GM18517 (cell line): ENCODE measurements around the gene POLE4.

Experiments used
- ATAC-seq: cut with Tn5 transposase; IDR thresholded peaks from one replicate; pipeline ENCODE4 v1.9.1; 2021; ENCODE audit warnings: mild to moderate bottlenecking, moderate library complexity; ENCODE audit not compliant: unreplicated experiment

The POLE4 gene, protein sequence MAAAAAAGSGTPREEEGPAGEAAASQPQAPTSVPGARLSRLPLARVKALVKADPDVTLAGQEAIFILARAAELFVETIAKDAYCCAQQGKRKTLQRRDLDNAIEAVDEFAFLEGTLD

DNA sequence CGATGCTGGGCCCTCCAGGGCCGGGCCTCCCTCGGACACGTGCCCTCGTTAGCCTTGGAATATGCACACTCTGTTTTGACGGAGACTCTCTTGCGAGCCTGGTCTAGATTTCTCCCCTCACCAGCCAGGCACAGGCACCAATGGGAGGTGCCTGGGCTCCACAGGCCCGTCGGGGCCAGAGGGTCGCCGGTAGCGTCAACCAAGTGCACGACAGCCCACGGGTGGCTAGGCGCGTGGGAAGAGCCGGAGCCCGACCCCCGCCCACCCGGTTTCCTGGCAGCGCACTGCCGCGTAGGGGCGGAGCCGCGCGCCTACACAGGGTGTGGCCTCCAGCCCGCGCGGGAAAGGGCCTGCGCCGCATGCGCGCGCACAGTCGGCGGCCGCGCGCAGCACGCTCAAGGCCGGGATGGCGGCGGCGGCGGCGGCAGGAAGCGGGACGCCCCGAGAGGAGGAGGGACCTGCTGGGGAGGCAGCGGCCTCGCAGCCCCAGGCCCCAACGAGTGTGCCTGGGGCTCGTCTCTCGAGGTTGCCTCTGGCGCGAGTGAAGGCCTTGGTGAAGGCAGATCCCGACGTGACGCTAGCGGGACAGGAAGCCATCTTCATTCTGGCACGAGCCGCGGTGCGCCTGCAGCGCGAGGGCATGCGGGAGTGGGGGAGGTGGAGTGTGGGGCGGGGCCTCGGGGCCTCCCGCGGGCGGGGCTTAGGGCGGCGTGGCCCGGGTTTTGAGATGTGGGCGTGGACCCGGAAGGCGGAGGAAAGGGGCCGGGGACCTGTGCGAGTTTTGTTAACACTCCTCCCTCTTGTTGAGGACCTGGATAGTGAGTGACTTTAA lies at the start of gene POLE4:
Gene POLE4 (plus strand): TSS at position 370 of the 832 bp plus-strand sequence. CDS start 37 bp downstream, at position 407.
- peak; percentile 91 for ATAC-seq

DNA sequence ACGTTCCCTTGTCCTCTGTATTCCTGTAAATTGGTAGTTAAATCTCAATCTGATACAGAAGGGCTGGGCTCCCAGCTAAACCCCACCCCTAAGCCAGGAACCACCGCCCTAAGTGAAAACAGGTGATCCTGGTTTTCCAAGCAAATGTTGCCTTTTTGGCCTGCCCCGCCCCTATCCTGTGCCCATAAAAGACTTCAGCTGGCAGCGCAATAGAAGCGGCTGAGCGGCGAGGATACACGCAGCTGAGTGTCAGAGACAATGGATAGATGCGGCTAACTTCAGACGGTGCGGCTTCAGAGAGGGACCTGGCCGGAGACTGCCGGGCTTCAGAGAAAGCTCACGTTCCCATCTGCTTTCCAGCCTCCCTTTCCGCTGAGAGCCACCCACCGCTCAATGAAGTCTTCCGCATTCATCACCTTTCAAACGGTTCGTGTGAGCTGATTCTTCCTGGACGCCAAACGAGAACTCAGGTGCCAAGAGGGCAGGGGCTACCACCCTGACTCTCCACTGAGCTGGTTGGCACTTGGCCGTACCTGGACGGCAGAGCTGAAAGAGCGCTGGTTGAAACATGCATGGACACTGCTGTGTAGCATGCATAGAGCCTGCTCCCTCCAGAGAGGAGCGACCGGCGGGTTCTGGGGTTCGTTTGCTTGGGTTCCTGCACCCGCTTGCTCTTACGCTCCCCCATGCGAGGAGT lies 49.5 kb upstream of the POLE4 start:
- ATAC-seq, result no peak

DNA sequence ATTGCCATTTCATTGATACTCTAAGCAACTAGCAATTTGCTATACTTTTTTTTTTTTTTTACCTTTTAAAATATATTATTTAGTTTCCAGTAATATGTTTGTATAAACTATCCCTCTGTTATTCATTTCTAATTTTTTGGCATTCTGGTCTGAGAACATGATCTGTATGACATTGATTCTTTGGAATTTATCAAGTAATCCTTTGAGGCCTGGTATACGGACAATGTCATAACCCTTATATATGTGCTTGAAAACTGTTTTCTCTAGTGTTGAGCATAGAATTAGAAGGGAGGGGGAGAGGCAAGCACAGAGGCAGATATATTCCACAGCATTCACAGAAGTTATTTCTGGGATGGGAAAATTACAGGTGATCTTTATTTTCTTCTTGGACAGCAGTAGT lies 48.2 kb upstream of the POLE4 start:
- ATAC-seq, result no peak

DNA sequence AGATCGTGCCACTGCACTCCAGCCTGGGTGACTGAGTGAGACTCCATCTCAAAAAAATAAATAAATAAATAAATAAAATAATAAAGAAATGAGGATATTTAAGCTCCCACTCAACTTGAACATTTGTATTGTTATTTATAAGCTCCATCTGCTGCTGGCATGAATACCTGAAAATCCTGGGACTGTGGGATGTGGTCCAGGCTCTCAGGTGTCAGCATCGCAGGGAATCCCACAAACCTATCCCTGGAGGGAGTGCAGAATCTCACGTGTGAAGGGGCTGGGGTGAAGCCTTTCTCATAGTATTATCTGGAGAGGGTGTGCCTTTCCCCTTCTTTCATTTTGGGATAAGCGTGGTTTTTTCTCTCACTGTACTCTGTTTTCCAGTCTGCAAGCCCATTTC lies 47.4 kb upstream of the POLE4 start:
- ATAC-seq, result no peak

DNA sequence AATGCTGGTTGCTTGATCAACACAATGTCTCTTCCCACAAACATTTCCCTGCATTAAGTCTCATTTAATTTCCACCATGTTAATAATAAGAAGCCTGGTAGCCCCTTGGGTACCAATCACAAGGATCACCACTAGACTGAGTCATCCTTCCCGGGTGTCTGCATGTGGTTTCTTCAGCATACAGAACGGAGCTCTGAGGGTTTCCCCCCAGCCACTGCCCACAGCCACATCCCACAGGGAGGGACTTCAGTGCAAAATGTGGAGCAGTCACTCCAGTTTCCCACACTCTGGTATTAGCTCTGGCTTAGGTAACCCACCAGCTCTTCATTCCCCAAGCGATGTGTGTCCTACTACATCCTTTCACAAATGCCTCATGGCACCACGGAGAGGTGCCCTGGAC lies 42.7 kb upstream of the POLE4 start:
- no peak for ATAC-seq

DNA sequence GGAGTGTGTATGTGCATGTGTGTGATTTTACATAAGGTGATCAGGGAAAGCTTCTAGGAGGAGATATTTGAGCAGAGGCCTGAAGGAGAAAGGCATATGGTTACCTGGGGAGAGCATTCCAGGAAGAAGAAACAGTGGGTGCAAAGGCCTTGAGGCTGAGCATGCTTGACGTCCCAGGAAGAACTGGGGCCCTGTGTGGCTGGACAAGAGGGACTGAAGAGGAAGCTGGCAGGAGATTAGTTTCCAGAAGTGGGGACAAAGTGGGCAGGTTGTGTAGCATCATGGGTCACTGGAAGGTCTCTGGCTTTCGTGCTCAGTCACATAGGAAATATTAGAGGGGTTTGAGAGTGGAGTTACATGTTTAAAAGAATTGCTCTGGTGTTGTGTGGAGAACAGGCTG lies 42.0 kb upstream of the POLE4 start:
- ATAC-seq, result no peak

DNA sequence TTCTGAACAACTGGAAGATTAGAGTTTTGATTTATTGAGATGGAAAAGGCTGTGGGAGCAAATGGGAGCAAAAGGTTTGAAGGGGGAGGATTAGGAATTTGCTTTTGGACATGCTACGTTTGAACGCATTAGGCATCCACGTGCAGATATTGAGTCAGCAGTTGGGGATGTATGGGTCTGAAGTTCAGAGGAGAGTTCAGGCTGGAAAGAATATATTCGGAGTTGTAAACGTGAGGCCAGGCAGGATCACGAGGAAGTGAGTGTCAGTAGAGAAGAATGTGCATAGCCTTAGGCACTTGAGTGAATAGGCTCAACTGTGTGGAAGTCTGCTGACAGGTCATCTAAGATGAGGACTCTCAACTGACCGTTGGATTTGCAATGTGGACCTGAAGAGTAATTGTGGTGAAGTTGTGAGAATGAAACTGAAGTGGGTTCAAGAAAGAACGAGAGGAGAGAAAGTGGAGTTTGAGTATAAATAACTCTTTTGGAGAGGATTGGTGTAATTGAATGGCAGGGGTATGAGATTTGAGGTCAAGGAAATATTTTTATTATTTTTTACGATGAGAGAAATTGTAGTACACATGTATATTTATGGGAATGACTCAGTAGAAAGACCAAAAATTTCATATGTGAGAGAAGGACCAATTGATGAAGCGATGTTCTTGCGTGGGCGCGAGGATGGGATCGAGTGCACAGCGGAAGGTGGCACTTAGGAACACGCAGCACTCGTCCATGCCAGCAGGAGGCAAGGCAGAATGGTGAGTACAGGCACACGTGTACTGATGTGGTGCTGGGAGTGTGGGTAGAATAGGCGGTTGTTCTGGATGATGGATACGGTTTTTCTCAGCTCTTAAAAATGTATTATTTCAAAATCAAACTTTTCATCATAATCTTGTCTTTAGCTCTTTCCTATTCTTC lies 40.5 kb upstream of the POLE4 start:
- no peak for ATAC-seq

DNA sequence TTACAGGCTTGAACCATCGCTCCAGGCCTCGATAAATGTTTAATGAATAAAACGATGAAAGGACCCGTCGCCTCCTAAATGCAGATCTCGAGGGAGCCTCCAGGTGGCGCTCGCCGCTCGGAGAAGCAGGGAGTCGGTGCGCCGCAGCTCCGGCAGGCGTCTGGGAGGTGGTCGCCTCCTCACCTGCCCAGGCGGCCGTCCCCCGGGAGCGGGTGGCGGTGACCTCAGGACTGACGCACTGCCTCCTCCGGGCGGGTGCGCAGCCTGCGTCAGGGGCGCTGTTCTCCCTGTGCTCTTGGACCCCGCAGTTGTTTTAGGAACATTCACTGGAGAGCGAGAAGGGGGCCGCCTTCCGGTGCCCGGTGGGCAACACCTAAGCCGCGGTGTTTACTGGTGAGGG lies 38.6 kb upstream of the POLE4 start:
- ATAC-seq, result peak; percentile 60

DNA sequence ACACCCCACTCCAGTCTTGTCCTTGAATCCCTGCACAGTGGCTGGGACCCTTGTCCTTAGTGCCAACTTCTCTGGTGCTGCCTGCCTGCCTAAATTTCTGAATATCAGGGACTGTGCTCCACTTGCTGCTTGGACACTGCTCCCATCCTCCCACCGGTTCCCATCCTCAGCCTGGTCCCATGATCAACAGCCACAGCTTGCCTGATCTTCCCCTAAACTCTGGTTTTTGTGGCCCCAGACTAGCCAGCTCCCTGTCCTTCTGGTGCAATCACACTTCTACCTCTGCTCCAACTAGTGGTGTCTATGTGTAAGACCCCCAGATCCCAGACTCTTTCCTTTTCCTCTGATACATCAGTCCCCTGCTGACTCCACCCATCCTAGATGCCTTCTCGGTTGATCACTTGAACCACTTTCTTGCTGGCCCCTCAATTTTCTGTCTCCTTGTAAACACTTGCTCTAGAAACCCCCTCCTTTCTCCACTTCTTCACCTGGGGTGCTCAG lies 37.2 kb upstream of the POLE4 start:
- no peak for ATAC-seq

DNA sequence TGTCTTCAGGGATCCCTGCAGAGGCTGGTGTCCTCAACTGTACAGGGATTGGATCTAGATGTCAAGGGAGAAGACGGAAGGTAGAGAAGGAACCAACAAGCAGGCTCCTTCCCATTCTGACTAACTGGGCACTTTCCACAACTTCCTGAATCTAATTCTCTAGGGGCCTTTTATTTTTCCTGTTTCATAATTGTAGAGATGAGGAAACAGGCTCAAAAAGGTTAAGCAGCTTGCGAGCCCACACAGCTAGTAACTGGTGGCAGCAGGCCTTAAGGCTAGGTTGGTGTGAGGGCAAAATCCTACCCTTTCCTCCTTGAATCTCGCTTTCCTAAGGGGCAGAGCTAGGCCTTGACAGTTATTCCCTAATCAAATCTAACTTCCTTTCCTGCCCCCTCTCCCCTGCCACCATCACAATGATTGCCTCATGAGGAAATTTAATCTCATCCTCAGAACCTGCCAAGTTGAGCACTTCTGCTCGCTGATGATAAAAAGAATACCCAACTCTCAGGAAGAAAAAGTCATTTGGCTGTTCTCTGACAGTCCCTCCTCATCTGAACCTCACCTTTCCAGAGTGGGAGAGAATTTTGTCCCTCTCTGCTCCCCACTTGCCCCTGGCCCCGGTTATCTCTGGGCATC lies 35.7 kb upstream of the POLE4 start:
- ATAC-seq, result no peak

DNA sequence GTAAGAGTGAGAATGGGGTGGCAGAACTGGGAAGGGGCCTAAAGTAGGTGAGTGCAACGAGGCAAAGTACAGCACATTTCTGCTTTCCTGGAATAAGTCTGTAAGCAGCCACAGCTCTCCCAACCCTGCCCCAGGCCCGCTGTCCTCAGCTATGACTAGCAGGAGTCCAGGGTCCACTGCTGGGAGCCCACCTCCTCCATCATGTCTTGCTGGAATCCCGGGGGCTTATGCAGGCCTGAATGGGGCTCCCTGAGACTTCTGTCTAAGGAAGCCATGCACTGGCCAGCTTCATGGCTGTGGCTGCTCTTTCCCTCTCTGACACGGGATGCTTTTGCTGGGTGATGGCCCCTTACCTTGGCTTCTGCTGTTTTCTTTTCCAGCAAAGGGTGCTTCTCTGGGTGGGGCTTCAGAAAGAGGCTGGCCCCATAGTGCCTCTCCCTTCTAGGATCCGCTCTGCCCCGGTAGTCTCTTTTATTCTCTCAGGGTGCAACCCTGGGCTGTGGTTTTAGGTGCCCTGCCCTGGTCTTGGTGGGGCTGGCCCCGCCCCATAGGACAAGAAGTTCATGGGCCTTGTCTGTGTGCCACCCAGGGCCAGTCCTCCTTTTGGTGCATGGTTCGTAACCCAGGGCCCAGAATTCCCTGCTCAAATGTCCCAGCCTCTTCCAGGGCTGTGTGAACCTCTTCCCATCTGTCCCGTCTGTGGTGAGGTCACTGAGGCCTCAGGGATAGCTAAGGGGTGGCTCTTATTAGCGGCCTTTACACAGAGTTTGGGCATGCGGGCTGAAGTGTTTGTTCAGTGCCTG lies 33.8 kb upstream of the POLE4 start:
- no peak for ATAC-seq

DNA sequence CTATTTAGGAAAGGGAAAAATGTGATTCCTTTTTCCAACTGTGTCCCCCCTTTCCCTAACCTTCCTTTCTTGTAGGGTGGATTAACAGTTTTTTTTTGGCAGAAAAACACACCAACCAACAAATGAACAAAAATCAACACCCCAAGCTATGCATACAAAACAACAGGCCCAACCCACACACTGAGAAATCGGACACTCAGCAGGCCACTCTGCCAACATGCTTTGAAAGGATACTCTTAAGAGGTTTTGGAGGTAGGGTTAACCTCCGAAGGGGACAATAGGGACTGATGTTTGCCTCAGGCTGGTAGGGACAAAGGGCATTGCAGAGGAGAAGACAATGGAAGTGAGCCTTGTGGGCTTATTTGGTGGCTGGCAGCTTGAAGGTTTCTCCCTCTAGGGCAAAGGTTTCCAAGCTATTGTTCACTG lies 33.1 kb upstream of the POLE4 start:
- ATAC-seq, result no peak

DNA sequence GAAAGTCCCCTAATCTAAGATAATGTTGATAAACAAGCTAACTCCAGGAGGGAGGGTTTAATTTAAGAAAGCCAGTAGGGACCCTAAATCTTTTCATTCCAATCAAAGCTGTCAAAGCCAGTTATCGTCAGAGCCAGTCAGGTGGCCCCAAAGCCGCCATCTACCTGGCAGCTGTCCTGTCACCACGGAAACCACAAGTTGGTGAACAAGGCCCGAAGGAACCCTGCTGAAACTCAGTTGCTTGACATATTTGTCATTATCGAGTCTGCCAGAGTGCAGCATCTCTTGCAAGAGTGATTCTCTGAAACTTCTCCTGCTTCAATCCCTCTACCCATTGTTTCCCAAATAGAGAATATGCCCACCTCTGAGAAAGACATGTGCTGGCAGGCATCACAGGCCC lies 30.8 kb upstream of the POLE4 start:
- no peak for ATAC-seq

DNA sequence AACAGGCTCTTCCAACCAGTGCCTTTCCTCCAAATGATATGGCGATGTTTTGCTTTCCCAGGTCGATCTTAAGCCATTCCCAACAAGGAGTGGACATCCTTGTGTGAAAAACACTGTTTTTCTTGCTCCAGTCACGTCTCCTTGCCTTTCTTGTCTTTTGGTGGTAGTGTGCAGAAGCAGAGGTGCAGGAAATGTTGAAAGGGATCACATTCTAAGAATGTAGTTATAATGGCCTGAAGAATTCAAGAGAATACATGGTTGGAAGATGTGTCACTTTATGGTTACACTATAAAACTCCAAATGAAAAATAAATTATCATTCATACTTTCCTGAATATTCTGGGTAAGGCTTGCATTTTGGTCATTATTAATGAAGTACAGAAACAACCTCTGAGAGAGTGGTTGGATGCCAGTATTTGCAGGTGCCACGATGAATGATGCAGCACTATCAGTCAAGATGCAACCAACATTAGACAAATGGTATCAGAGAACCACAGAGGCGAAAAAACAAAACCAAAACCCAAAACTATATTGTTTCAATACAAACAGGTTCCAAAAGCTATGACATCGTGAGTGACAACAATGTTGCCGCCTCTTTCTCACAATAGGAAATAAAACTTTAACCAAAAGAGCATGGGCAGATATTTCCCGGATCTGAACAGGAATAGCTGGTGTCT lies 27.5 kb upstream of the POLE4 start:
- no peak for ATAC-seq

DNA sequence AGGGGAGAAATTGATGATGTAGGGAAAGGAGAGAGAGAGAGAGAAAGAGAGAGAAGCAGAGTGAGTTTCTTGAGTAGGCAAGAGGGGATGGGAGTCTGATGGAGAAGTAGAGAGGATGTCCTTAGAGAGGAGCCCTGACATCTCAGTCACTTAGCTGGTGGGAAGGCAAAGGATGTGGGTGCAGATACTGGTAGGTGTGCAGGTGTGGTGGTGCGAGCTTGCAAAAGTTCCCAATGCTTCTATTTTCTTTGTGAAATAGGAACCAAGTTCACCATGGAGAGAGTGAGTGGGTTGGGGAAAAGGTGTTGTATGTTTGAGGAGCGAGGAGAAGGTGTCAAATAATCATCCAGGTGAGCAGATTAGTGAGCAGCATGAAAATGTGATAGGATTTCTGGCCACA lies 26.5 kb upstream of the POLE4 start:
- ATAC-seq, result no peak

DNA sequence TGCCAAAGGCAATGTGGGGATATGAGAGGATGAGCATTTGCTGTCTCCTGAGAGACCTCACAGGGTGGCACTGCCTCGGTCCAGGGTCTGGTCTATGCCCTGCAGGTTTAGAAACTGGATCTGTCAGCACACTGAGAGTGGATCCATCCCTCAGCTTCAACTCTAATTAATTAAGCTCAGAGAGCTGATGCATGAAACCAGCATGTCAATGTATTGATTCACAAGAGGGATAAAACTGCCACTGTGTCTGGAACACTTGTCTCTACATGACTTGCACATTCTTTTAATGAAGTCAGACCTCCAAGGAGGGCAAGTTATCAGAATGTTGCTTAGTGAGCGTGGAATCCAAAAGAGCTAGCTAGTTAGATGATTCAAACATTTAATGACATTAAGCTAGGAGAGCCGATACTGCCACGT lies 22.5 kb upstream of the POLE4 start:
- no peak for ATAC-seq

DNA sequence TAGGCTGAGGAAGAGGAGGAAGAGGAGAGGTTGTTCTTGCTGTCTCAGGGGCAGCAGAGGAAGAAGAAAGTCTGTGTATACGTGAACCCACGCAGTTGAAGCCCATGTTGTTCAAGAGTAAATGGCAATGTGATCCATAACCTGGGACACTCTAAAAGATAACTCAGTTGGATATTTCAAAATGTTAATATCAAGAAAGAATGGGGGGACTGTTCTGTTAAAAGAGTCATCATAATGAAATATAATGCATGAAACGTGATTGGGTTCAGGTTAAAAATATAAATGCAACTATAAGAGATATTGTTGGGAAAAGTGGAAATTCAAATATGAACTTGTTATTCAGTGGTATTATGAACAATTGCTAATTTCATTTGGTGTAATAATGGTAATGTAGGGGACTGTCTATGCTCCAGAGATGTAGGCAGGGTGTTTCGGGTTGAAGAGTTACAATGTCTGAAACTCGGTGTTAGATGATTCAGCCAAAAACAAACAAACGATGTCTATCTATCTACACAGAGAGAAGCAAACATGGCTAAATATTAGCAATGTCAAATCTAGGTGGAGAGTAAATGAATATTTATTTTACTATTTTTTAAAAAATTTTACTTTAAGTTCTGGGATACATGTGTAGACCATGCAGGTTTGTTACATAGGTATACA lies 21.1 kb upstream of the POLE4 start:
- ATAC-seq, result no peak

DNA sequence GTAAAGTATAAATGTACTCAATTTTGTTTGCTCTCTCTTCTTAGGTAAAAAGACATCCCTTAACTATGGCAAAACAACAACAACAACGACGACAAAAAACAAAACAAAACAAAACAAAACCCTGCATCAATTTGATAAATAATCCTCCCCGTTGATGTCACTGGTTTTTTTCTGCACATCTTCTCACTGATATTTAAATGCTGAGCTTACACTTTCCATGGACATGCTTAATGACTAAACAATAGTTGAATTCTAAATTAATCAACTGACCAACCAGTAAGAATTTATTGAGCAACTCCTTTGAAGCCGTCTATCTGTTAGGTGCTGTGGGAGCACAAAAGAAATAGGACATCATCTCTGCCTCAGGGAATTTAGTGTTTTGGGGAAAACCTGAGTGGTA lies 20.2 kb upstream of the POLE4 start:
- no peak for ATAC-seq
